ENCODE results near the gene DUSP2. TPM values are rescaled to one million over a fixed set of nuclear protein-coding genes. Genes with fewer than 3 reads are reported as not detected.
"Not testable (repeated sequence)": the region's sequence is repeated elsewhere in the genome, so short reads cannot be mapped to it uniquely, and the experiment has no call there.

DUSP2 gene
- total RNA-seq, 2 donors from 2014 or later, result 1.7 to 1.9 TPM

DNA sequence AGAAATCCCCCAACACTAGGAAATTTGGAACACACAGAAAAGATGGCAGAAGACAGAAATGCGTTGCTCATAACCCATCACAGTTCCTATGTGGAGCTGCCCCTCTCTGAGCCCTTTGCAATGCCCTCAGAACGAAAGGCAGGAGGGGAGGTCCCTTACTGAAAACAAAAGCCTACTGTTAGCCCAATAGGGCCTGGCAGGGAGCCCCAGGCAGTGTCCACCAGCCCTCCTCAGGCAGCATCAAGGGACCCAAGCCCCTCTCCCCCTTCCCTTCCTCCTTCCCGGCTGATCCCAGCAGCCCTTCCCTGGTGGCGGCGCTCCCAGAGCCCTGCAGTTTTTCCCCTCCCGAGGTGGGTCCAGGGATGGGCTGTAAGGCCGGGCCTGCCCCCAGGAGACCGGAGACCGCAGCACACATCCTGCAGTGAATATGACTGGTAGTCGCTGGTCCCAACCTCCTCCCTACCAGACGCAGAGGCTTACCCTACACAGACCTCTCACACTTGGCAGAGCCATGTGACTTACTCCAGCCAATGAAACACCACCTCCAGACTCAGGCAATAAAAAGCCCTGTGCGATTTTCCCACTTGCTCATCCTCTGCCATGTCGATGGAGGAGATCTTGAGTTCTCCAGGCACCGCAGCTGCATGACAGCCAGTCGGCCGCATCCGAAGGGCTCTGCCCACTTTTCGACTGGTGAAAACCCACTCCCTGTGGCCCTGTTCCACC is 19.4 kb upstream of the DUSP2 start:
- intact Hi-C loops (cut with DNase I, micrococcal nuclease), result no loop called here
- ATAC-seq (peak; percentile 23), DNase-seq (peak in 1 of 2 donors; percentile 27)

- ATAC-seq, result peak; percentile 20
- no peak for DNase-seq
These were observed 18.7 kb upstream of the DUSP2 start for GRCh38 chr2:96163768-96164429.

DNA sequence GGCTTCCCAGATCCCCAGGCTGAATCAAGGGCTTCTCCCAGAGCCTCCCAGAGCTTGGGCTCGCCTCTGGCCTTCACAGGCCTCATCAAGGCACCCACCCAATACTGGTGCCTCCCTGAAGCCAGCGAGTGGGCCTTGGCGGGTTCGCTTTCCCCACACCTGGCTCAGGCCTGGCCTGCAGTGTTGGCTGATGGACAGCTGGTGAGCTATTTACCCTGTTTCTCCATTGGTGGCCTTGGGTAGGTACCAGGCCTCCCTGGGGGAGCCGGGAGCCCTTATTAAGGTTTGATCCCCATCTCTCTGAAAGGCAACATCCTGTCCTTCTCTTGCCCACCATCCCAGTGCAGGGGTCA is 18.2 kb upstream of the DUSP2 start:
- no peak for ATAC-seq
- no peak for DNase-seq
- intact Hi-C loops (cut with DNase I, micrococcal nuclease), result no loop called here

More at GRCh38 chr2:96163768-96164429, 18.7 kb upstream of the DUSP2 start:
- intact Hi-C loops (cut with DNase I, micrococcal nuclease), result no loop called here

GRCh38 chr2:96161898-96162297 is 16.7 kb upstream of the DUSP2 start:
- ATAC-seq, result peak; percentile 86
- no peak for DNase-seq
- intact Hi-C loops (cut with DNase I, micrococcal nuclease), result no loop called here

- ATAC-seq; intact Hi-C loops (cut with DNase I, micrococcal nuclease): not testable (repeated sequence)
These were observed 15.1 kb upstream of the DUSP2 start for GRCh38 chr2:96160366-96160765.

DNA sequence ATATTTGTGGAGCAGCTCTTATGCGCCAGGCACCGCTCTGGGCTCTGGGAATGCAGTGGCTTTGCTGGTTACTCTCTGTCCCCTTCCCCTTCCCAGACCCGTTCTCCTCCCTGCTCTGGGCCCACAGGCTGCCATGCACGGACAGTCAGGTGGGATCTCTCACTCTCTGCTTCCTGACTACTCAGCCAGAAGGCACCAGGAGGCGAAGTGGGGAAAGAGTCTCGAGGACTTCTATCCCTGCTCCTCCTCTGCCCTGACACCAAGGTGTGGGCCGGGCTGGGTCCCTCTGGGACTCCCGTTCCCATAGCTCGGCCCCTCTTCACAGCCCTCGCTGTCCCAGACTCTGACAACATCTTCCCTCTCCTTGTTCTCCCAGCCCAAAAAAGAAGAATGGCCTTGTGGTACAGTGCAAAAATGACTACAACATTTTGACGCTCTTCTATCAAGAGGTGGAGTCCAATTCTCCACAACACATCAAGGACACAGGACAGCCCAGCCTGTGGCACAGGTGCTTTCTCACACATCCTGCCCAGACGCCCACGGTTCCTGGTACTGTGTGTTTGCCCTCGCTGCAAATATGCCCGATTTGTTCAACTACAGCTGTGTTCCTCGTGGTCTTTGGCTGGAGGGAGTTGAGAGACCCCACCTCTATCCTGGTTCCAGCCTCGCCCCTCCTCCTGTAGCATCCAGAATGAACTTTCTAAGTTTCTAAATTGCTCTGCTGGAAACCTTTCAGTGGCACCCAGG is 14.0 kb upstream of the DUSP2 start:
- ATAC-seq (no peak), DNase-seq (no peak)
- intact Hi-C loops (cut with DNase I, micrococcal nuclease), result no loop called here

More at GRCh38 chr2:96160366-96160765, 15.1 kb upstream of the DUSP2 start:
- DNase-seq, result not testable (repeated sequence)

- intact Hi-C loops (cut with DNase I, micrococcal nuclease), result no loop called here
- ATAC-seq, result no peak
- DNase-seq, result no peak
These were observed 13.3 kb upstream of the DUSP2 start for GRCh38 chr2:96158554-96158940.

- DNase-seq (peak in 1 of 2 donors; percentile 24), ATAC-seq (no peak)
- intact Hi-C loops (cut with DNase I, micrococcal nuclease), result no loop called here
These were observed 12.7 kb upstream of the DUSP2 start for GRCh38 chr2:96157649-96158553.

DNA sequence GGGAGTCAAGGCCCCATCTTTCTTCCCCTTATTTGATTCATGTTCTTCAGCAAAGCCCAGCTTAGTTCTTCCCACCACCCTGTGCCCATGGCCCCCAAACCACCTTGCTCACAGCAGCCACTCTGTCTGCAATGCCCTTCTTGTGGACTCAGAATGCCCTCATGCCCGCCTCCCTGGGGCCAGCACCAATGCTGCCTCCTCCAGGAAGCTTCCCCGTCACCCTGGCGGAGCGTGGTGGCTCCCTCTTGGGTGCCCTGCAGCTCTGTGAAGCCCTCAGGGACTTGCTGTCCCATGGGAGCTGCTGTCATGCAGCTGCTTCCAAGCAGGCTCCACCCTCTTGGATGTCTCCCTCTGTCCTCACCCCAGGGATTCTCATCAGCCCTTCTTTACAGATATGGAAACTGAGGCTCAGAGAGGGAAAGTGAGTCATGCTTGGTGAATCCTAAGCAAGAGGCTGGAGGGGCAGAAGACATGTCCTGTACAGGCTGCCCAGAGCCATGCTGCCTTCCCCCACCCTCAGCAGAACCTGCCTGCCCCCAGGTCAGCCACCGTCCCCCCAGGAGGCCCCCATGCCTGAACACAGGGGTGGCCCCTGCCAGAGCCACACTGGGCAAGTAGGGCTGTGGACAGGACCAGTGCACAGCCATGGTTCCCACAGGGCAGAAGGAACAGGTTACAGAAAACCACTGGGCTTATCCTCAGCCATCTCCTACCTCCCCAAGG is 11.8 kb upstream of the DUSP2 start:
- DNase-seq (no peak), ATAC-seq (no peak)
- intact Hi-C loops (cut with DNase I, micrococcal nuclease), result no loop called here

DNA sequence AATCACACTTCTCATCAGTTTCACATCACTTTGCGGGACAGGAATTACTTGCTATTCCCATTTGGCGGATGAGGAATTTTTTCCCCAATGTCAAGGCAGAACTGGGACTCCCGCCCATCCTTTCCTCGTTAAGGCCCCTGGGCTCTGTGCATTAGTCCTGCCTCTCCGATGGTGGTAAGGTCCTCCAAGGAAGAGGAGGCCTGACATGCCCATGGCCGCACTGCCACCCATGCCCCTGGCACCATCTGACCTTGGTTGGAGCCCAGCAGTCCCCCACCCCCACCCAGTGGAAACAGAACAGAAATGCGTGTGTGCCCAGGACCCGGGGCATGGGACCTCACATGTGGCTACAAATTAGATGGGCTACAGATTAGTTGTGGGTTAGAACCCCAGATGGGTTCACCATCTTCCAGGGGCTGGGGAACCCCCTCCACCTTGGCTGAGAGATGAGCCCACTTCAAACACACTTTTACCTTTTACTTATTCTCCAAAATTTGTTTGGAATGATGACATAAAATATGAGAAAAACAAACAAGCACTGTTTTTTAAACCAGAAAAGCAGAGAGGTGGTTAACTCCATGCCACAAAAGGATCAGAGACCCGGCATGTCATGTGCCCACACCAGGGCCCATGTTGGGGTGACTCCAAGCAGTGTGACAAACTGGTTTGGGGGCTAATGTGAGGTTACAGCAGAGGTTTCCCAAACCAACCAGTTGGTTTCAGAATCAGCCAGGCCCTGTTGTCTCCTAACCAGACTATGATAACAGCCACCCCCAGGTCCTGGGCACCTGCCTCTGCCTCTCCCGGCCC is 11.0 kb upstream of the DUSP2 start:
- ATAC-seq (no peak), DNase-seq (no peak)
- intact Hi-C loops (cut with DNase I, micrococcal nuclease), result no loop called here

DNA sequence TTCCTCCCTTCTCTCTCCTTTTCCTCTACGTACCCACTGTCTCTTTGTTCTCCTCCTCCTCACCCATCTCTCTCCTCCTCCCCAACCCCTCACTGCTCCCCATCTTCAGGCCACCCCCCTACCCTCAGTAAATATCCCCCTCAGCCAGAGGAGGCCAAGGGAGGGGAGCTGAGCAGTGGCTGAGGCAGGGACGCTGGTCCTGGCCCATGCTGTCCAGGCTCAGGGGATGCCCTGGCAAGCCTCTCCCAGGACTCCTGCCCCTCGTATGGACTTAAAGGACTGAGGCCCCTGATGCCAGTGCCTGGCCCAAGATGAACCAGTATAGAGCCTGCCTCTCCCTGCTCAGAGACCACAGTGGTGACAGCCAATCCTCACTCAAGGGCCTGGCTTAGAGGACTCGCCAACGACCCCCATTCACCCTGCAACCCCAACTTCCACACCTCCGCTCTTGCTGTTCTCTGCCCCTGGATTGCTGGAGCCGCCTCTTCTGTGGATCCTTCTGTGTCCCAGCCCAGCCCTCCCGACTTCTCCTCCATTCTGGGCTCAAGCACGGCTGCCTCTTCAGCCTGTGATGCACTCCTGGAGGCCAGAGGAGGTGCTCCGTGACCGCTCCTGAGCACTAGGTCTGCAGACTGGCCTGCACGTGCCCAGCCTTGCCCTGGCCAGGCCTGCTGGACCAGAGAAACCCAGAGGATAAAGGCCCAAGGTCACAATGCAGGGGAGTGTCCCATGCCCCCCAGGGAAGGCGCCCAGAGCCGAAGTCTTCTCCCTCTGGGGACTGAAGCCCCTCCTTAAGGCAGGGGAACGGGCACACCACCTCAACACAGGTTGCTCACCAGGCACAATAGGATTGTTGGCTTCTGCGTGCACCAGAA is 9.5 kb upstream of the DUSP2 start:
- intact Hi-C loops (cut with DNase I, micrococcal nuclease), result no loop called here
- ATAC-seq (no peak), DNase-seq (no peak)

DNA sequence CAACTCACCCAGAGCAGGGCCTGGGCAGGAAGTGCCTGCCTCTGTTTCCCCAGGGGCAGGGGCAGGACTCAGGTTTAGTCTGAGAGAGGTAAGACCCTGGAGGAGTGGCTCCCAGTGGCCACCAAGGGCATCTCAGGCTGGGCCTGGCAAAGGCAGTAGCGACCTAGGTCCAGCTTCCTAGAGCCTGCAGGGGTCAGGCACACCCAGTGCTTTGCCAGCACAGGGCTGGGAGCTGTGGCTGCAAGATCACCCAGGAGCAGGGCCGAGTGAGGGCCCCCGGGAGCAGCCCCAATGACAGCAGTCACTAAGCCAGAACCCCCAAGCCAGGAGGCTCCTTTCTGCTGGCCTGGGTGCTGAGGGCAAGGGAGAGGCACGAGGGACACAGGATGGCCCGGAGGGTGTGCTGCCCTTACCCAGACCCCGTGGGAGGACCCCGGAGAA is 8.8 kb upstream of the DUSP2 start:
- no peak for DNase-seq
- ATAC-seq, result no peak

DNA sequence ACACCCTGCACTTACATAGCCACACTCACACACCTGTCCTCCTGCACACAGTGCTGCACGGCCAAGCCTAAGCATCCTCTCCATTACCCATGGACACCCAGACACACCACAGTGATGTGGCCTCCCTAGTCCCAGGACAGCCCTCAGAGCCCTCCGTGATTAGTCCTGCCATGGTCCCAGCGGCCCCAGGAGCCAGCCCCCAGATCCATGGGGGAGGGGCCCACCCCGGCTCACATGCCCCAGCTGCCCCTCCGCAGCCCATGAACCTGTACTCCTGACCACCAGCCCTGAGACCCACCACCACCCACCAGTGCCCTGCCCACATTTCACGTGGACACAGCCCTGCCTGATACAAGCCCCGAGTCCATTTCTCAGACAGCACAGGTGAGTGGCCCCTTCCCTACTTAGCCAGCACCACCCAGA is 8.1 kb upstream of the DUSP2 start:
- DNase-seq (no peak), ATAC-seq (no peak)
- intact Hi-C loops (cut with DNase I, micrococcal nuclease), result no loop called here

More for the DNA sequence above, 8.8 kb upstream of the DUSP2 start:
- intact Hi-C loops (cut with DNase I, micrococcal nuclease), result no loop called here

DNA sequence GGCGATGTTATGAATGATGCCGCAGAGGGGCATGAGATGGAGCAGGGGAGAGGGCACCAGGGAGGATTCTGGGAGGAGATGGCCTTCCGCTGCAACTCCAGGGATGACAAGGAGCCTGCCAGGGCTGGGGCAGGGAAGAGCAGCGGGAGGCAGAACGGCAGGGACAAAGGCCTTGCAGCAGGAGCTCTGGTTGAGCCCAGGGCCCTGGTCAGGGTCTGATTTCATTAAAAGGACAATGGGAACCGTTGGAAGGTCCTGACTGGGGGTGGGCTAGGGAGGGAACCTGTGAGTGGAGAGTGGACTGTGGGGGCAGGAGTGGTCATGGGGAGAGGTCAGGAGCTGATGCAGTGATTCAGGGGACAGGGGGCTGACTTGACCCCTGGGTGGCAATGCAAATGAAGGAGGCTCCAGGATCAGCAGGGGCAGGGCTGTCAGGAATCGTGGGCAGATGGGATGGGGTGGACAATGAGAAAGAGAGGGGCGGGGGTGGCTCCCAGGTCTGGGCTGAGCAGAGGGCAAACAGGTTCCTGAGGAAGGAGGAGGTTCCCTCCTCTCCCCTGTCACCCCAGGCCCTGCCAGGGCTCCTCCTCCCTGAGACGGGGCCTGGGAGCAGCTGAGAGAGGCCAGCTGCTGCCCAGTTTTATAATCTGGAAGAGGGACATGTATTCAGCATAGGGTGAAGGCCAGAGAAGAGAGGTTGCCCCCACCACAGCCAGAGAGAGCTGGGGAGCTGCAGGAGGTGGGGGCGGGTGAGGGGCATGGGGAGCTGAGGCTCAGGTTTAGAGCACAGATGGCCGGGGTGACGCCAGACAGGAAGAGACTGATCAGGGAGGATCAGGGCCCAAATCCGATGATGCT is 7.3 kb upstream of the DUSP2 start:
- peak in 1 of 2 donors; percentile 1 for DNase-seq
- intact Hi-C loops (cut with DNase I, micrococcal nuclease), result no loop called here
- no peak for ATAC-seq

DNA sequence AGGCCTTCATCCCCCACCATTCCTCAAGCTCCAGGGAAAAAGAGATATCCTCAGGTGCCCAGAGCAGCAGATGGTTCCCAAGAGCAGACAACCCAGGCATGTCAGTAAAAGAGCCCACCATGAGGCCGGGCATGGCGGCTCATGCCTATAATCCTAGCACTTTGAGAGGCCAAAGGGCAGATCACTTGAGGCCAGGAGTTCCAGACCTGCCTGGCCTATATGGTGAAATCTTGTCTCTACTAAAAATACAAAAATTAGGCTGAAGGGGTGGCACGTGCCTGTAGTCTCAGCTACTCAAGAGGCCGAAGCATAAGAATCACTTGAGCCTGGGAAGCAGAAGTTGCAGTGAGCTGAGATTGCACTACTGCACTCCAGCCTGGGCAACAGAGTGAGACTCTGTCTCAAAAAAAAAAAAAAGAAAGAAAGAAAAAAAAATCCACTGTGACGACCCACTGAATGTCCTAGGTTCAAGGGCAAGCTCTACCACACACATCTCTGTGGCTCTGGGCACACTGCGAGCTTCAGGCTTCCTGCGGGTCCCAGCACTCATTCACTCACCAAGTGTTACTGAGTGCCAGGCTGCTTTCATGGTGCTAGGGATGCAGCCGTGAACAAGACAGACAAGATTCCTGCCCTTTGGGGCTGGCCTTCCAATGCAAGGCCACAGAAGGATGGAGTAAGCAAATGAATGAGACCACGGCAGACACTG is 6.5 kb upstream of the DUSP2 start:
- intact Hi-C loops (cut with DNase I, micrococcal nuclease), result no loop called here
- ATAC-seq (no peak), DNase-seq (peak; percentile 2 to 3)
